ENCODE measurements around the gene ABR. TPM values are rescaled to one million over a fixed set of nuclear protein-coding genes. Genes with fewer than 3 reads are reported as not detected.

The ABR gene
- total RNA-seq, 1 donor from 2014 or later = 92.7 TPM

DNA sequence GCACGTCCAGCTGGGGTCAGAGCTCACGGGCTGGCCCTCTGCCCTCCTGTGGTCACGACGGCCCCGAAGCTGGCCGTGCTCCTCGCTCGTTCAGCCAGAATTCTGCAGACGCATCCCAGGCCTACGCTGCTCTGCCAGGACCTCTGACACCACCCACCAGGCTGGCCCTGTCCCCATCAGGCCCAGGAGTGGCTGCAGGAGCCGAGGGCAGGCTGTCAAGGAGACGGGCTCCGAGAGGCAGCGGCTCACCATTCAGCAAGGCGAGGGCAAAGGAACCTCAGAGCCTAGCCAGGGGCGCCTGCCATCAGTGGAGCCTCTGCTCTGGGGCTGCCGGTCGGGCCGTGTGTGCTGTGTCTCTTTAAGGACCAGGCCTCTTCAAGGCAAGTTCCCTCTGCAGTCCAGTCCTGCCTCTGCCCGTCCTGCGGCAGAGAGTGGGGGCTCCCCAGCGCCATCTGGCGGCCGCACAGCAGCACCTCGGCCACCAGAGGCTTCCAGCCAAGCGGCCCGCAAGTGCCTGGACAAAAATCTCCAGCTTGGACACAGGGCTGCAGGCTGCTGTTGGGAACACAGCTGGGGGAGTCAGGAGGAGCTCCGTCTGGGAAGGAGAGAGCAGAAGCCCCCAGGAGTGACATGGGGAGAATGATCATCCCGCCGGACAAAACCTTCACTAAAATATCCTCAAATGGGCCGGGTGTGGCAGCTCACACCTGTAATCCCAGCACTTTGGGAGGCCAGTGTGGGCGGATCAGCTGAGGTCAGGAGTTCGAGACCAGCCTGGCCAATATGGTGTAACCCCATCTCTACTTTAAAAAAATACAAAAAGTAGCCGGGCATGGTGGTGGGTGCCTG, 7.4 kb upstream of the ABR start:
- Mint-ChIP-seq H3K27ac (peak overlapping the region; percentile 50), H3K9me3 (no peaks in the 10 kb centered on the region), H3K27me3 (ENCODE audit: insufficient read depth, low read depth) (peaks cover 14% of the 10 kb centered on the region), H3K4me3 (peak overlapping the region; percentile 22), H3K4me1 (peaks cover 33% of the 10 kb centered on the region), H3K36me3 (no peaks in the 10 kb centered on the region)
- Histone ChIP-seq H3K27ac (no peak overlapping the region), H3F3A (ENCODE audit: low read depth) (peaks cover 24% of the 10 kb centered on the region), H2AFZ (replicated peaks) (peak overlapping the region; percentile 85), H3K27me3 (peaks cover 16% of the 10 kb centered on the region), H3K9ac (no peak overlapping the region), H3K9me3 (ENCODE audit: low read depth) (no peaks in the 10 kb centered on the region), H3K79me2 (ENCODE audit: low read depth) (no peaks in the 10 kb centered on the region), H3K4me2 (peak overlapping the region; percentile 51), H3K36me3 (no peaks in the 10 kb centered on the region), H4K20me1 (ENCODE audit: low read depth) (peaks cover 12% of the 10 kb centered on the region), H3K4me3 (no peak overlapping the region), H3K4me1 (peaks cover 21% of the 10 kb centered on the region)
- DNase-seq (ENCODE audit: low spot score) = peak; percentile 91
- TF ChIP-seq EZH2phosphoT487 (IDR thresholded peaks at IDR 0.05) (no peak), EZH2 (IDR thresholded peaks at IDR 0.05) (no peak)
- TF ChIP-seq, protein P1, sequence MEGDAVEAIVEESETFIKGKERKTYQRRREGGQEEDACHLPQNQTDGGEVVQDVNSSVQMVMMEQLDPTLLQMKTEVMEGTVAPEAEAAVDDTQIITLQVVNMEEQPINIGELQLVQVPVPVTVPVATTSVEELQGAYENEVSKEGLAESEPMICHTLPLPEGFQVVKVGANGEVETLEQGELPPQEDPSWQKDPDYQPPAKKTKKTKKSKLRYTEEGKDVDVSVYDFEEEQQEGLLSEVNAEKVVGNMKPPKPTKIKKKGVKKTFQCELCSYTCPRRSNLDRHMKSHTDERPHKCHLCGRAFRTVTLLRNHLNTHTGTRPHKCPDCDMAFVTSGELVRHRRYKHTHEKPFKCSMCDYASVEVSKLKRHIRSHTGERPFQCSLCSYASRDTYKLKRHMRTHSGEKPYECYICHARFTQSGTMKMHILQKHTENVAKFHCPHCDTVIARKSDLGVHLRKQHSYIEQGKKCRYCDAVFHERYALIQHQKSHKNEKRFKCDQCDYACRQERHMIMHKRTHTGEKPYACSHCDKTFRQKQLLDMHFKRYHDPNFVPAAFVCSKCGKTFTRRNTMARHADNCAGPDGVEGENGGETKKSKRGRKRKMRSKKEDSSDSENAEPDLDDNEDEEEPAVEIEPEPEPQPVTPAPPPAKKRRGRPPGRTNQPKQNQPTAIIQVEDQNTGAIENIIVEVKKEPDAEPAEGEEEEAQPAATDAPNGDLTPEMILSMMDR (IDR thresholded peaks at IDR 0.05) = peak; percentile 98

- no peak overlapping the region for H3K4me3 ChIP-seq
- H3K36me3 ChIP-seq = no peaks in the 10 kb centered on the region
- H4K20me1 ChIP-seq (ENCODE audit: low read depth) = peaks cover 12% of the 10 kb centered on the region
- H3K4me3 Mint-ChIP-seq = peak overlapping the region; percentile 22
- peaks cover 26% of the 10 kb centered on the region for H3K4me1 ChIP-seq
- peaks cover 41% of the 10 kb centered on the region for H3K4me1 Mint-ChIP-seq
- no peaks in the 10 kb centered on the region for H3K36me3 Mint-ChIP-seq
- no peaks in the 10 kb centered on the region for H3K79me2 ChIP-seq (ENCODE audit: low read depth)
- no peaks in the 10 kb centered on the region for H3K9me3 ChIP-seq (ENCODE audit: low read depth)
- peaks cover 15% of the 10 kb centered on the region for H3K27me3 Mint-ChIP-seq (ENCODE audit: insufficient read depth, low read depth)
- TF ChIP-seq, protein P1 (IDR thresholded peaks at IDR 0.05) = no peak
- TF ChIP-seq EZH2 (IDR thresholded peaks at IDR 0.05) = no peak
- no peak for TF ChIP-seq EZH2phosphoT487 (IDR thresholded peaks at IDR 0.05)
- peak overlapping the region; percentile 50 for H3K27ac Mint-ChIP-seq
- no peak overlapping the region for H3K27ac ChIP-seq
- peak overlapping the region; percentile 51 for H3K4me2 ChIP-seq
- no peak for DNase-seq (ENCODE audit: low spot score)
- H2AFZ ChIP-seq (replicated peaks) = peak overlapping the region; percentile 85
- H3F3A ChIP-seq (ENCODE audit: low read depth) = peaks cover 29% of the 10 kb centered on the region
- H3K9ac ChIP-seq = no peak overlapping the region
- peaks cover 24% of the 10 kb centered on the region for H3K27me3 ChIP-seq
- no peaks in the 10 kb centered on the region for H3K9me3 Mint-ChIP-seq
Observed at GRCh38 chr17:1186214-1186820, 6.5 kb upstream of the ABR start.

DNA sequence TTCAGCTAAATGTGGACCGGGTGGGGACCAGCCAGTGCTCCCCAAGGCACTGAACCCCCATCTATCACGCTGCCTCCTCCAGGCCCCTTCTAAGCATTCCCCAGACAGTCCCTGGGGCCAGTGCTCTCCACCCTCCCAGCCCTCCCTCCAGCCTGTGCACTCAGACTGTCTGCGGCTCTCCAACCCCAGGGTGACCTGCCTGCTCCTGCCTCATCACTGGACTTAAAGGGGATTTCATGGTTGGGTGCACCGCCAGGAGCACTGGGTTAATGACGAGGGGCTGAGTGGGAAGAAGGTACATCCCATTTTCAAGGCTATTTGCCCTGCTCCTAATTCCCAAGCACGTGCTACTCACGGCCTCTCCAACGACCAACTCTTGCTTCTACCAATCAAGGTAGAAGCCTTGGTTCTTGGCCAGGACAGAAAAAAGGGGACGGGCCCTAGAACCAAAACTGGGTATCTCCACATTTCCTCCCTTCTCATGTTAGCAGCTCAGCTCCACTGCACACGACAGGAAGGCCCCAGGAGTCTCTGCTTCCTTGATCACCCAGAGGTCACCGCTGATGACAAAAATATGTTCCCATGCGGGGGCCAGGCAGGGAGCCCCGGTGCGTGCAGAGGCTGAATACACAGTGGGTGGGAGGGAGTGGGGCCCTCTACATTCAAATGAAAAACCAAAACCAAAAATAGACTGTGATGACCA, 3.5 kb upstream of the ABR start:
- Histone ChIP-seq H3K4me1 (peaks cover 43% of the 10 kb centered on the region), H3K4me3 (no peak overlapping the region), H4K20me1 (ENCODE audit: low read depth) (peaks cover 26% of the 10 kb centered on the region), H3K4me2 (no peak overlapping the region), H3K36me3 (no peaks in the 10 kb centered on the region), H3K9ac (no peak overlapping the region), H2AFZ (replicated peaks) (no peak overlapping the region), H3K27me3 (peaks cover 46% of the 10 kb centered on the region), H3K9me3 (ENCODE audit: low read depth) (no peaks in the 10 kb centered on the region), H3K79me2 (ENCODE audit: low read depth) (peaks cover 2% of the 10 kb centered on the region), H3K27ac (no peak overlapping the region), H3F3A (ENCODE audit: low read depth) (peaks cover 38% of the 10 kb centered on the region)
- peak overlapping the region; percentile 53 for H3K4me3 Mint-ChIP-seq
- TF ChIP-seq EZH2phosphoT487 (IDR thresholded peaks at IDR 0.05) (no peak), EZH2 (IDR thresholded peaks at IDR 0.05) (no peak)
- TF ChIP-seq, protein P1 (IDR thresholded peaks at IDR 0.05) = no peak
- peak; percentile 75 for DNase-seq (ENCODE audit: low spot score)
- H3K4me1 Mint-ChIP-seq = peaks cover 47% of the 10 kb centered on the region
- no peaks in the 10 kb centered on the region for H3K36me3 Mint-ChIP-seq
- no peaks in the 10 kb centered on the region for H3K9me3 Mint-ChIP-seq
- H3K27ac Mint-ChIP-seq = no peak overlapping the region
- peaks cover 8% of the 10 kb centered on the region for H3K27me3 Mint-ChIP-seq (ENCODE audit: insufficient read depth, low read depth)
